GM12874 (cell line): ENCODE measurements around the gene MRI1.

Experiments used
- TF ChIP-seq, protein P1 (sequence below): IDR thresholded peaks from 2 replicates; pipeline ENCODE4 v1.5.1; 2011; ENCODE audit warnings: low read depth, mild to moderate bottlenecking, control low read depth, low read length, moderate library complexity; ENCODE audit not compliant: insufficient read depth

The MRI1 gene

DNA sequence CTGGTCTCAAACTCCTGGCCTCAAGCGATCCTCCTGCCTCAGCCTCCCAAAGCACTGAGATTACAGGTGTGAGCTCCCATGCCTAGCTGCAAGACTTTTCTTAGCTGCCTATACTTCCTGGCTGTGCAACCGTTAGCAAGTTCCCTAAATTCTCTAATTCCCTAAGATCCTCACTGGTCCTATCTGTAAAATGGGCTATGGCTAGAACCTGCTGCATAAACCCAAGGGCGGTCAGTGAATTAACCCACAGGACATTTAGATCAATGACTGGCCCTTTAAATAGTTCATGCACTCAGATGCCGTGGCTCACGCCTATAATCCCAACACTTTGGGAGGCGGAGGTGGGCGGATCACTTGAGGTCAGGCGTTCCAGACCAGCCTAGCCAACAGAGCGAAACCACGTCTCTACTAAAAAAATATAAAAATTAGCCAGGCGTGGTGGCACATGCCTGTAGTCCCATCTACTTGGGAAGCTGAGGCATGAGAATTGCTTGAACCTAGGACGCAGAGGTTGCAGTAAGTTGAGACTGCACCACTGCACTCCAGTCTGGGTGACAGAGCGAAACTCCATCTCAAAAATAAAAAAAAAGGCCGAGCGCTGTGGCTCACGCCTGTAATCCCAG is 5.8 kb downstream of the MRI1 start:
- TF ChIP-seq, protein P1, sequence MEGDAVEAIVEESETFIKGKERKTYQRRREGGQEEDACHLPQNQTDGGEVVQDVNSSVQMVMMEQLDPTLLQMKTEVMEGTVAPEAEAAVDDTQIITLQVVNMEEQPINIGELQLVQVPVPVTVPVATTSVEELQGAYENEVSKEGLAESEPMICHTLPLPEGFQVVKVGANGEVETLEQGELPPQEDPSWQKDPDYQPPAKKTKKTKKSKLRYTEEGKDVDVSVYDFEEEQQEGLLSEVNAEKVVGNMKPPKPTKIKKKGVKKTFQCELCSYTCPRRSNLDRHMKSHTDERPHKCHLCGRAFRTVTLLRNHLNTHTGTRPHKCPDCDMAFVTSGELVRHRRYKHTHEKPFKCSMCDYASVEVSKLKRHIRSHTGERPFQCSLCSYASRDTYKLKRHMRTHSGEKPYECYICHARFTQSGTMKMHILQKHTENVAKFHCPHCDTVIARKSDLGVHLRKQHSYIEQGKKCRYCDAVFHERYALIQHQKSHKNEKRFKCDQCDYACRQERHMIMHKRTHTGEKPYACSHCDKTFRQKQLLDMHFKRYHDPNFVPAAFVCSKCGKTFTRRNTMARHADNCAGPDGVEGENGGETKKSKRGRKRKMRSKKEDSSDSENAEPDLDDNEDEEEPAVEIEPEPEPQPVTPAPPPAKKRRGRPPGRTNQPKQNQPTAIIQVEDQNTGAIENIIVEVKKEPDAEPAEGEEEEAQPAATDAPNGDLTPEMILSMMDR, result no peak

DNA sequence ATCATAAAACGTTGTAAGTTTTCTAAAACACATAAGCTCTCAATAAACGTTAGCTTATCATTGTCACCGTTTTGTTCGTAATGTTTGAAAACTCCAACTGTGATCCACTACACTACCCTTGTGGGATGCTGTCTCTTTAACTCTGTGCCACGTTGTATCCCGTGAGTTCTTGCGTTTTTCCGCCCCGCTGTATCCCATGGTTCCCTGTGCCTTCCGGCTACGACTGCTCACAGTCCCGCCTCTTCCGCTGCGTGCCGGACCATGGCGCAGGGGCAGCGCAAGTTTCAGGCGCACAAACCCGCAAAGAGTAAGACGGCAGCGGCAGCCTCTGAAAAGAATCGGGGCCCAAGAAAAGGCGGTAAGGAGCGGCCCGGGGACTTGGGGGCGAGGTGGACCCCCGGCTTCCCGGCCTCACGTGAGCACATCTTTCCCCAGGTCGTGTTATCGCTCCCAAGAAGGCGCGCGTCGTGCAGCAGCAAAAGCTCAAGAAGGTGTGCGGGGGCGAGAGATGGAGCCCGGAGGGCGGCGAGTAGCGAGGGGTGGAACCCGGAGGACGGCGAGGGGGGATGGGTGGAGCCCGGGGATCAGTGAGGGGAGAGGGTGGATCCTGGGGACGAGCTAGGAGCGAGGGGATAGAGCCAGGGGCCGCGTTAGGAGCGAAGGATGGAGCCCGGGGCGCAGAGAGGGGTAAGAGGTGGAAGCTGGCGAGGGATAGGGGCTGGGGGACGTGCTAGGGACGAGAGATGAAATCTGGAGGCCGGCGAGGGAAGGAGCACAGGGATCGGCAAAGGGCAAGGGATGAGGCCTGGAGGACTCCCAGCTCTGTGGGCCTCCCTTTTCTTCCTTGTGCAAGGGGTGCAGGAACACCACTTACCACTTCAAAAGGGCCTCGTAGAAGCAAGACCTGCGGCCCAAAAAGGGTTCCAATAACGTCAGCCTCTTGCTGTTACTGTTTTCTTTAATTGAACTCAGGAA is 10.2 kb downstream of the MRI1 start, which contains the start of gene C19orf53:
C19orf53 (plus strand) TSS at position 240 of the 975 bp plus-strand sequence; CDS start at position 262, 22 bp downstream.
- TF ChIP-seq, protein P1, result no peak

DNA sequence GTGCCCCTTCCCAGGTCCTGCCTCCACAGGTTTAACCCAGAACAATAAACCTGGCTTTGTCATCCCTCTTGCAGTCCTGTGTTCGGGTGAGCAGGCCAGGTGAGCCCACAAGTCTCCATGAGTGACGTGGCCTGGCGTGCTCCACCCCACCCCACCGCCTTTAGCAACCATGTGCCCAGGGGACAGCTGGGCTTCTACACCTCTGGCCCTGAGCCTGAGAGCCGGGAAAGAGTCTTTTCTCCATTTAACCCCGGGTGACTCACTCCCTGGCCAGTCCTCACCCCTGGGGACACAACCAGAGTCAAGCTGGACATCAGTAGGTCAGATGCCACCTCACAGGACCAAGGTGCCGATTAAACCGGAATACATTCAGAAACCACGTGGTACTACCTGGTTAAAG is 14.1 kb downstream of the MRI1 start:
- TF ChIP-seq, protein P1, result no peak

DNA sequence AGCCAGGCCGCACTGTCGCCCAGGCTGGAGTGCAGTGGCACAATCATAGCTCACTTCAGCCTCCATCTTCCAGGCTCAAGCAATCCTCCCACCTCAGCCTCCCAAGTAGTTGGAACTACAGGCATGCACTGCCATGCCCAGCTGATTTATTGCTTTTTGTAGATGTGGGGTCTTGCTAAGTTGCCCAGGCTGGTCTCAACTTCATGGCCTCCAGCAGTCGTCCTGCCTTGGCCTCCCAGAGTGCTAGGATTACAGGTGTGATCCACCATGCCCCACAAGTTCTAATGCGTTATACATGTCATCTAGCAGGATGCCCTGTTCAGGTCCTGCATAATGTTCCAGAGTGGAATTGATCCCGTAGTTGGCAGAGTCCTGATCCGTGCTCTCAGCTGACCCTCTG is 14.5 kb downstream of the MRI1 start:
- TF ChIP-seq, protein P1, result no peak

DNA sequence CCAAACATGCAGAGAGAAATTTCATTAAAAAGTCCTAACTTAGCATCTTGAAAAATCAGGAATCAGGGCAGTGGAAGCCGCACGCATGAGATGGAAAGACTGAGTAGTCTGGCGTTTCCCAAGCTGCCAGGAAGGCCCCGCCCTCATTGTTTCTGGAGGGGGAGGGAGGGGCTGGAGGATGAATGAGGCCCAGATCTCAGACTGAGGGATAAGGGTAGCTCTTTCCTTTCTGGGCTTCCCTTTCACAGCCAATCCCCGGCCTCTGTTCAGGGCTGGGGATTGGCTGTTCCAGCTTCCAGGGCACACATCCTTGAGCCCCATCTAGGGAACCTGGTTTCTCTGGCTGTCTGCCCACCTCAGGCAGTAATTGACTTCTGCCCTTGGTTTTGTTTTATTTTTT is 17.2 kb downstream of the MRI1 start:
- TF ChIP-seq, protein P1, result no peak

DNA sequence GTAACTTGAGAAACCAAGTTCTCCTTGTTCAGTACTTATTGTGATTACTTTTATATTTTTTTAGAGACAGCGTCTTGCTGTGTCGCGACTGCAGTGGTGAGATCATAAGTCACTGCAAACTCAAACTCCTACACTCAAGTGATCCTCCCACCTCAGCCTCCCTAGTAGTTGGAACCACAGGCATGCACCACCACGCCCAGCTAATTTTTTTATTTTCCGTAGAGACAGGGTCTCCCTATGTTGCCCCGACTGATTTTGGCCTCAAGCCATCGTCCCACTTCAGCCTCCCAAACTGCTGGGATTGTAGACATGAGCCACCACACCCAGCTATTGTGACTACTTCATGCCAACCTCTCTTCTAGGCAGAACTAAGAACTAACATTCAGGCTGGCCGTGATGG is 18.2 kb downstream of the MRI1 start:
- TF ChIP-seq, protein P1, result no peak
